Endothelial cell of umbilical vein (primary cell): Measurements from ENCODE around the gene PHKG1. TPM values are rescaled to one million over a fixed set of nuclear protein-coding genes. Genes with fewer than 3 reads are reported as not detected.

Source experiments
- BruUV-seq: library from RNA; stranded (reverse); fragments of 400-500 nt; replicated peaks from 2 replicates; lab custom pipeline; 2021; lab: Mats Ljungman, UMichigan
- CTCF ChIA-PET: fragments of 300-600, 350-600 bp; sonication (Branson Sonifier 250); formaldehyde crosslinking; loops from one replicate; lab custom pipeline; 2021; ENCODE audit warnings: antibody characterized with exemption, inconsistent platforms; lab: Charles Lee
- POLR2A ChIA-PET: fragments of 300-600, 350-600 bp; sonication (Branson Sonifier 250); formaldehyde crosslinking; loops from one replicate; lab custom pipeline; 2021; ENCODE audit warnings: antibody characterized with exemption, inconsistent platforms; lab: Charles Lee
- DNase-seq: peaks from one replicate; pipeline ENCODE4 v3.0.0-alpha.2; 2011; ENCODE audit warnings: low read depth, low spot score
- FAIRE-seq: peaks from 2 replicates; lab custom pipeline; 2011; peaks lifted over from hg19 to GRCh38; lab: Jason Lieb, UNC
- H2AFZ ChIP-seq: 2 replicates; pipeline ENCODE4 v1.6.0; 2012; ENCODE audit warnings: low read depth, low read length, control low read depth, inconsistent platforms
- H3K27ac ChIP-seq: 2 replicates; pipeline ENCODE4 v1.5.1; 2011; ENCODE audit warnings: low read depth, mild to moderate bottlenecking, control low read depth, low read length, moderate library complexity; ENCODE audit not compliant: insufficient read depth
- H3K27me3 ChIP-seq, 2 experiments: 2 replicates each; pipeline versions ENCODE4 v1.6.0 to v1.6.1; 2011; ENCODE audit warnings: low read length in 2 of 2, mixed read lengths in 1 of 2; ENCODE audit not compliant: control insufficient read depth in 2 of 2, insufficient read depth in 2 of 2
- H3K36me3 ChIP-seq, 2 experiments: 2 replicates in 1 of 2; 3 replicates in 1 of 2; pipeline ENCODE4 v1.5.1; 2011; ENCODE audit warnings: low read length in 2 of 2, mild to moderate bottlenecking in 1 of 2, moderate library complexity in 1 of 2; ENCODE audit not compliant: control insufficient read depth in 2 of 2, insufficient read depth in 2 of 2; ENCODE audit errors: extremely low read depth in 1 of 2
- H3K4me1 ChIP-seq: 3 replicates; pipeline ENCODE4 v1.5.1; 2011; ENCODE audit warnings: mild to moderate bottlenecking, low read length; ENCODE audit not compliant: control insufficient read depth, insufficient read depth; ENCODE audit errors: extremely low read depth
- H3K4me2 ChIP-seq: 2 replicates; pipeline ENCODE4 v1.6.1; 2011; ENCODE audit warnings: low read length, control low read depth, mixed read lengths; ENCODE audit not compliant: insufficient read depth
- H3K4me3 ChIP-seq, 3 experiments: fragments of 200-600 bp in 1 of 3; sonication (generic), shearing (Covaris generic) in 1 of 3; replicated peaks in 1 of 3; 2 replicates each; pipeline ENCODE4 v1.5.1; 2011 to 2016; ENCODE audit warnings: control low read depth in 3 of 3, low read length in 3 of 3, mild to moderate bottlenecking in 2 of 3, inconsistent platforms in 1 of 3, low read depth in 1 of 3, moderate library complexity in 1 of 3; ENCODE audit not compliant: insufficient read depth in 1 of 3
- H3K79me2 ChIP-seq: 2 replicates; pipeline ENCODE4 v1.6.0; 2012; ENCODE audit warnings: low read length, inconsistent platforms; ENCODE audit not compliant: control insufficient read depth, insufficient read depth
- H3K9ac ChIP-seq: replicated peaks from 2 replicates; pipeline ENCODE3; 2011; ENCODE audit warnings: low read length, control low read depth; ENCODE audit not compliant: insufficient read depth; ENCODE audit errors: extremely low read depth
- H3K9me1 ChIP-seq: replicated peaks from 3 replicates; pipeline ENCODE4 v1.6.0; 2011; ENCODE audit warnings: mild to moderate bottlenecking, low read length; ENCODE audit not compliant: control insufficient read depth, insufficient read depth; ENCODE audit errors: extremely low read depth
- H3K9me3 ChIP-seq: replicated peaks from 2 replicates; pipeline ENCODE4 v1.5.1; 2012; ENCODE audit warnings: low read length, inconsistent platforms; ENCODE audit not compliant: control insufficient read depth, insufficient read depth
- H4K20me1 ChIP-seq: replicated peaks from 2 replicates; pipeline ENCODE3; 2011; ENCODE audit warnings: mild to moderate bottlenecking, low read length; ENCODE audit not compliant: control insufficient read depth, insufficient read depth; ENCODE audit errors: extremely low read depth
- CTCF ChIP-seq, 2 donors: IDR thresholded peaks; 1 replicate in 1 of 2; 2 replicates in 1 of 2; pipeline ENCODE4 v1.5.1; 2011; ENCODE audit warnings: low read length in 2 of 2, mild to moderate bottlenecking in 2 of 2, moderate library complexity in 2 of 2, control low read depth in 1 of 2, inconsistent platforms in 1 of 2, low read depth in 1 of 2; ENCODE audit not compliant: insufficient read depth in 1 of 2; ENCODE audit errors: extremely low read depth in 1 of 2
- EZH2 ChIP-seq: IDR thresholded peaks from 2 replicates; pipeline ENCODE4 v1.6.1; 2012; ENCODE audit warnings: borderline replicate concordance, low read depth, mild to moderate bottlenecking, moderate library complexity, low read length, inconsistent platforms; ENCODE audit not compliant: severe bottlenecking
- FOS ChIP-seq: IDR thresholded peaks from 2 replicates; pipeline ENCODE4 v1.6.1; 2011; ENCODE audit warnings: mild to moderate bottlenecking, low read length, moderate library complexity, borderline replicate concordance; ENCODE audit not compliant: insufficient read depth
- GATA2 ChIP-seq: IDR thresholded peaks from 2 replicates; pipeline ENCODE4 v1.7.0; 2011; ENCODE audit warnings: low read depth, mild to moderate bottlenecking, moderate library complexity, mixed read lengths, low read length; ENCODE audit not compliant: insufficient read length, insufficient read depth
- JUN ChIP-seq: IDR thresholded peaks from 2 replicates; pipeline ENCODE4 v1.6.1; 2011; ENCODE audit warnings: borderline replicate concordance, low read depth; ENCODE audit not compliant: insufficient read length, insufficient read depth
- MYC ChIP-seq: IDR thresholded peaks from one replicate; pipeline ENCODE4 v1.6.1; 2011; ENCODE audit warnings: mild to moderate bottlenecking, low read depth, low read length
- POLR2A ChIP-seq: IDR thresholded peaks from 2 replicates; pipeline ENCODE4 v1.6.1; 2012; ENCODE audit warnings: low read depth, mild to moderate bottlenecking, control low read depth, low read length
- POLR2AphosphoS5 ChIP-seq: IDR thresholded peaks from 2 replicates; pipeline ENCODE4 v1.6.1; 2012; ENCODE audit warnings: low read depth, mild to moderate bottlenecking, control low read depth, low read length, moderate library complexity; ENCODE audit not compliant: insufficient read depth
- dilution Hi-C: fragments of 300-500 bp; cut with MboI; formaldehyde crosslinking; loops from one replicate; pipeline ENCODE4 v1.15.0; 2019; ENCODE audit warnings: low sequenced_read_pairs; ENCODE audit not compliant: extremely low pct_ligation_motif_present
- intact Hi-C: fragments of 100-400 bp; cut with micrococcal nuclease; formaldehyde crosslinking; loops from one replicate; pipeline ENCODE4 v1.10.0; 2022
- polyA plus RNA-seq, 4 experiments: library from polyadenylated mRNA; depleted of rRNA in 3 of 4; stranded (reverse) in 3 of 4; unstranded in 1 of 4; fragments of >200 nt; gene quantifications; 2 replicates each; pipeline versions ENCODE4 v1.2.1 to v1.2.3, GENCODE V29; 2011 to 2012; ENCODE audit warnings: missing spikeins in 1 of 4
- total RNA-seq: library from RNA; stranded (reverse); gene quantifications from 2 replicates; pipeline ENCODE4 v1.2.3, GENCODE V29; 2021
- TF ChIP-seq, protein P1 (sequence below): IDR thresholded peaks from 2 replicates; pipeline ENCODE4 v1.6.1; 2011; ENCODE audit not compliant: insufficient read depth, insufficient read length

PHKG1 gene
- total and polyA plus RNA-seq, 2 donors (not counting 3 experiments of a cell fraction or from before 2014, with no cell fraction given): 0.32 to 1.00 TPM

DNA sequence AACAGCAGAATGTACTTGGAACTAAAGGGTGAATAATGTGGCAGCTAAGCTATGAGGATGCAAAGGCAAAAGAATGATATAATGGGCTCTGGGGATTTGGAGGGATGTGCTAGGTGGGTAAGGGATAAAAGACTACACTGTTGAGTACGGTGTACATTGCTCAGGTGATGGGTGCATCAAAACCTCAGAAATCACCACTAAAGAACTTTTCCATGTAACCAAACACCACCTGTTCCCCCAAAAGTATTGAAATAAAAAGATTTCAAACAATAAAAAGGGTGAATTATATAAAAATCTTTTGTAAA, 15.2 kb upstream of the PHKG1 start:
- H3K9me1 ChIP-seq: no peaks in the 10 kb centered on the region
- H3K4me2 ChIP-seq: no peak overlapping the region
- no peaks in the 10 kb centered on the region for H3K9me3 ChIP-seq
- H3K9ac ChIP-seq: no peak overlapping the region
- no peak overlapping the region for H3K4me3 ChIP-seq
- CTCF ChIA-PET: no interaction called here
- TF ChIP-seq GATA2: no peak
- TF ChIP-seq POLR2AphosphoS5: no peak
- TF ChIP-seq CTCF (IDR thresholded peaks at IDR 0.05; ENCODE audit: extremely low read depth in 1 of 2, insufficient read depth in 1 of 2, low read depth in 1 of 2, low read length in 2 of 2): no peak
- no peak for TF ChIP-seq FOS
- TF ChIP-seq JUN: no peak
- TF ChIP-seq, protein P1, sequence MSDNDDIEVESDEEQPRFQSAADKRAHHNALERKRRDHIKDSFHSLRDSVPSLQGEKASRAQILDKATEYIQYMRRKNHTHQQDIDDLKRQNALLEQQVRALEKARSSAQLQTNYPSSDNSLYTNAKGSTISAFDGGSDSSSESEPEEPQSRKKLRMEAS: no peak
- TF ChIP-seq MYC: no peak
- no peak for TF ChIP-seq POLR2A
- TF ChIP-seq EZH2: no peak
- DNase-seq (no peak), FAIRE-seq (no peak)
- H3K36me3 ChIP-seq: peaks cover 6% of the 10 kb centered on the region in 2 experiments
- no peaks in the 10 kb centered on the region for H4K20me1 ChIP-seq
- H3K27ac ChIP-seq: no peak overlapping the region
- no TSS peak for BruUV-seq
- intact Hi-C loops: loop anchor here (2.0 to 10.0 kb wide), 3 partner anchors 29 to 743 kb away; partner anchors contain the start of genes LANCL2 and VOPP1
- no peaks in the 10 kb centered on the region for H3K27me3 ChIP-seq
- dilution Hi-C loops: no loop called here
- H2AFZ ChIP-seq: no peak overlapping the region
- peaks cover 4% of the 10 kb centered on the region for H3K4me1 ChIP-seq
- POLR2A ChIA-PET: no interaction called here
- peaks cover 26% of the 10 kb centered on the region for H3K79me2 ChIP-seq
